Measurements from ENCODE around the gene NOTUM.
A peak's percentile ranks its signal among the peaks of the same experiment; 100 is the strongest.
"Not testable (repeated sequence)": the region's sequence is repeated elsewhere in the genome, so short reads cannot be mapped to it uniquely, and the experiment has no call there.

The NOTUM gene

GRCh38 chr17:81921996-81922565, 38.9 kb downstream of the NOTUM start:
- Mint-ChIP-seq H3K4me1 (ENCODE audit: low read depth) (peaks cover 25% of the 10 kb centered on the region), H3K4me3 (no peak overlapping the region), H3K9me3 (no peaks in the 10 kb centered on the region), H3K36me3 (ENCODE audit: low read depth) (peaks cover 3% of the 10 kb centered on the region), H3K27me3 (ENCODE audit: low read depth) (no peaks in the 10 kb centered on the region), H3K27ac (no peak overlapping the region)

- no peak overlapping the region for H3K4me3 Mint-ChIP-seq
- no peak overlapping the region for H3K27ac Mint-ChIP-seq
- H3K4me1 Mint-ChIP-seq (ENCODE audit: low read depth): peaks cover 29% of the 10 kb centered on the region
- no peaks in the 10 kb centered on the region for H3K27me3 Mint-ChIP-seq (ENCODE audit: low read depth)
- no peaks in the 10 kb centered on the region for H3K9me3 Mint-ChIP-seq
- peaks cover 7% of the 10 kb centered on the region for H3K36me3 Mint-ChIP-seq (ENCODE audit: low read depth)
Measured at GRCh38 chr17:81921537-81921862, 39.5 kb downstream of the NOTUM start.

GRCh38 chr17:81920612-81921536, 40.1 kb downstream of the NOTUM start:
- H3K36me3 Mint-ChIP-seq (ENCODE audit: low read depth): peaks cover 9% of the 10 kb centered on the region
- H3K27me3 Mint-ChIP-seq (ENCODE audit: low read depth): no peaks in the 10 kb centered on the region
- H3K27ac Mint-ChIP-seq: peak overlapping the region; percentile 16
- no peak overlapping the region for H3K4me3 Mint-ChIP-seq
- H3K9me3 Mint-ChIP-seq: no peaks in the 10 kb centered on the region
- H3K4me1 Mint-ChIP-seq (ENCODE audit: low read depth): peaks cover 24% of the 10 kb centered on the region

GRCh38 chr17:81918832-81919545, 42.0 kb downstream of the NOTUM start:
- Mint-ChIP-seq H3K9me3 (no peaks in the 10 kb centered on the region), H3K4me1 (ENCODE audit: low read depth) (peaks cover 19% of the 10 kb centered on the region), H3K27me3 (ENCODE audit: low read depth) (no peaks in the 10 kb centered on the region), H3K27ac (peak overlapping the region; percentile 86), H3K36me3 (ENCODE audit: low read depth) (peaks cover 13% of the 10 kb centered on the region), H3K4me3 (no peak overlapping the region)

GRCh38 chr17:81918333-81918669, 42.7 kb downstream of the NOTUM start:
- H3K27me3 Mint-ChIP-seq (ENCODE audit: low read depth): not testable (repeated sequence)

GRCh38 chr17:81917565-81918332, 43.2 kb downstream of the NOTUM start, which contains the start of gene SIRT7:
Gene SIRT7 (minus strand): TSS chr17:81918176. CDS start chr17:81918131, 45 bp downstream.
- H3K4me1 Mint-ChIP-seq (ENCODE audit: low read depth): peaks cover 22% of the 10 kb centered on the region

More at GRCh38 chr17:81918333-81918669, 42.7 kb downstream of the NOTUM start:
- Mint-ChIP-seq H3K36me3 (ENCODE audit: low read depth) (peaks cover 16% of the 10 kb centered on the region), H3K27ac (peak overlapping the region; percentile 86), H3K4me3 (peak overlapping the region; percentile 92), H3K4me1 (ENCODE audit: low read depth) (peaks cover 18% of the 10 kb centered on the region)
- not testable (repeated sequence) for H3K9me3 Mint-ChIP-seq

GRCh38 chr17:81916234-81917001, 44.6 kb downstream of the NOTUM start:
- Mint-ChIP-seq H3K27ac (peak overlapping the region; percentile 56), H3K4me1 (ENCODE audit: low read depth) (peaks cover 26% of the 10 kb centered on the region)

More at GRCh38 chr17:81917565-81918332, 43.2 kb downstream of the NOTUM start, which contains the start of gene SIRT7:
- H3K27ac Mint-ChIP-seq: peak within 1 kb of the TSS; percentile 86
- no peaks in the 10 kb centered on the region for H3K27me3 Mint-ChIP-seq (ENCODE audit: low read depth)
- H3K36me3 Mint-ChIP-seq (ENCODE audit: low read depth): peaks cover 21% of the 10 kb centered on the region
- H3K4me3 Mint-ChIP-seq: peak within 1 kb of the TSS; percentile 92
- H3K9me3 Mint-ChIP-seq: no peaks in the 10 kb centered on the region

GRCh38 chr17:81915331-81915730, 45.7 kb downstream of the NOTUM start:
- no peak overlapping the region for H3K27ac Mint-ChIP-seq
- no peaks in the 10 kb centered on the region for H3K9me3 Mint-ChIP-seq
- H3K27me3 Mint-ChIP-seq (ENCODE audit: low read depth): no peaks in the 10 kb centered on the region
- H3K4me3 Mint-ChIP-seq: no peak overlapping the region
- peaks cover 23% of the 10 kb centered on the region for H3K36me3 Mint-ChIP-seq (ENCODE audit: low read depth)
- peaks cover 22% of the 10 kb centered on the region for H3K4me1 Mint-ChIP-seq (ENCODE audit: low read depth)

More at GRCh38 chr17:81916234-81917001, 44.6 kb downstream of the NOTUM start:
- Mint-ChIP-seq H3K9me3 (no peaks in the 10 kb centered on the region), H3K4me3 (peak overlapping the region; percentile 89), H3K36me3 (ENCODE audit: low read depth) (peaks cover 23% of the 10 kb centered on the region), H3K27me3 (ENCODE audit: low read depth) (no peaks in the 10 kb centered on the region)

- Mint-ChIP-seq H3K4me3 (no peak overlapping the region), H3K9me3 (no peaks in the 10 kb centered on the region), H3K36me3 (ENCODE audit: low read depth) (peaks cover 23% of the 10 kb centered on the region), H3K27me3 (ENCODE audit: low read depth) (no peaks in the 10 kb centered on the region), H3K27ac (no peak overlapping the region), H3K4me1 (ENCODE audit: low read depth) (peaks cover 26% of the 10 kb centered on the region)
Measured at GRCh38 chr17:81914103-81914850, 46.7 kb downstream of the NOTUM start.

- Mint-ChIP-seq H3K4me1 (ENCODE audit: low read depth) (peaks cover 26% of the 10 kb centered on the region), H3K27me3 (ENCODE audit: low read depth) (no peaks in the 10 kb centered on the region), H3K27ac (no peak overlapping the region), H3K4me3 (no peak overlapping the region), H3K36me3 (ENCODE audit: low read depth) (peaks cover 23% of the 10 kb centered on the region), H3K9me3 (no peaks in the 10 kb centered on the region)
Measured at GRCh38 chr17:81913394-81914102, 47.4 kb downstream of the NOTUM start.

GRCh38 chr17:81912441-81913309, 48.3 kb downstream of the NOTUM start:
- H3K27ac Mint-ChIP-seq: no peak overlapping the region
- H3K36me3 Mint-ChIP-seq (ENCODE audit: low read depth): peaks cover 23% of the 10 kb centered on the region

GRCh38 chr17:81911969-81912368, 49.0 kb downstream of the NOTUM start:
- Mint-ChIP-seq H3K36me3 (ENCODE audit: low read depth) (peaks cover 19% of the 10 kb centered on the region), H3K4me3 (peak overlapping the region; percentile 70), H3K9me3 (no peaks in the 10 kb centered on the region), H3K4me1 (ENCODE audit: low read depth) (peaks cover 21% of the 10 kb centered on the region), H3K27ac (no peak overlapping the region), H3K27me3 (ENCODE audit: low read depth) (no peaks in the 10 kb centered on the region)

More at GRCh38 chr17:81912441-81913309, 48.3 kb downstream of the NOTUM start:
- Mint-ChIP-seq H3K4me3 (no peak overlapping the region), H3K9me3 (no peaks in the 10 kb centered on the region), H3K4me1 (ENCODE audit: low read depth) (peaks cover 25% of the 10 kb centered on the region), H3K27me3 (ENCODE audit: low read depth) (no peaks in the 10 kb centered on the region)
